AG04449 (cell line): Measurements from ENCODE around the gene CD300LD.
"Not testable (repeated sequence)": the region's sequence is repeated elsewhere in the genome, so short reads cannot be mapped to it uniquely, and the experiment has no call there.

Source experiments
- CTCF ChIA-PET: fragments of 350-600 bp; formaldehyde crosslinking; extraction: SDS; loops from one replicate; lab custom pipeline; 2021; ENCODE audit warnings: antibody characterized with exemption; lab: Yijun Ruan, JAX
- POLR2A ChIA-PET: fragments of 400-600, 350-600 bp; formaldehyde crosslinking; extraction: SDS; loops from one replicate; lab custom pipeline; 2020; ENCODE audit warnings: antibody characterized with exemption, inconsistent platforms; lab: Yijun Ruan, JAX
- DNase-seq: peaks from one replicate; pipeline ENCODE4 v3.0.0-alpha.2; 2010; ENCODE audit warnings: low read depth, low spot score
- H3K4me3 ChIP-seq: 2 replicates; pipeline ENCODE4 v1.5.1; 2011; ENCODE audit warnings: low read depth, mild to moderate bottlenecking, control low read depth, low read length
- TF ChIP-seq, protein P1 (sequence below): IDR thresholded peaks from one replicate; pipeline ENCODE4 v1.5.1; 2011; ENCODE audit warnings: mild to moderate bottlenecking, moderate library complexity, low read length, control low read depth, inconsistent platforms; ENCODE audit not compliant: insufficient read depth; ENCODE audit errors: missing control alignments

The CD300LD gene

DNA sequence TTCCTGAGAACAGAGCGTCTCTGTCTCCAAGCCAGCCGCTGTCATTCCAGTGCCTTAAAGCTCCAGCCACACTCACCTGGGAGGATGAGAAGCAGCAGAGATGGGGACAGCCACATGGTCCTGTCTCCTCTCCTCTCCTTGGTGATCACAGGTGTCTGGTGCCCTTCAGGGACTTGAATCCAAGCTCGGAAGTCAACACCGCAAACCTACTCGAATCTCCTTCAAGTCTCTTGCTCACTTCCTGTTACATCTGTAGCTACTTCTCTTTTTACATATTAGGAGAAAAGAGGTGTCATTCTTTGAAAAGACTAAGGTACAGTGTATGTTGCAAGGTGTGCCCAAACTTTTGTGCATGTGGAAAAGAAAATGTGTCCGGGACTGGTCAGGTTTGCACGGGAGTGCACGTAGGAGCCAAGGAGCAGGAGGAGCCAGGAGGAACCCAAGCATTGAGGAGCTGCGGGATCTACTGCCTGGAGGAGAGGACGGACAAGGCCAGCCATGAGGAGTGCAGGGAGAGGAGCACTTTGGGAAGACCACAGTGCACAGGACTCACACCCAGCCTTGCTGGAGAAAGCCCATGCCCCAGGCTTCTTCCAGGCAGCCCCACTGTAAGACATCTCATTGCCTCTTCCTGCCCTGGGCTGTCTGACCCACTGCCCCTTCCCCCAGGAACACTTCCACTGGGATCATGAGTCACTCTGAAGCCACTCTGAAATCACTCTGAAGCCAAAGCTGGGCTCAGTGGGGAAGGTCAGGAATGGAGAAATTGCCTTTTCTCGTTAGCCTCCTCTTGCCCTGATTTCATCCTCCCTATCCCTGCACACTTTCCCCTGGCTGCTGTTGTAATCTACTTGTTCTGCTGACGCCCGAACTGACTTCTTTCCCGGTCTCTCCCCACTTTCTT, at the start of gene CD300LD:
Gene CD300LD (minus strand): TSS at position 197 of the 904 bp plus-strand sequence. CDS start 81 bp downstream, at position 116.
- TF ChIP-seq, protein P1, sequence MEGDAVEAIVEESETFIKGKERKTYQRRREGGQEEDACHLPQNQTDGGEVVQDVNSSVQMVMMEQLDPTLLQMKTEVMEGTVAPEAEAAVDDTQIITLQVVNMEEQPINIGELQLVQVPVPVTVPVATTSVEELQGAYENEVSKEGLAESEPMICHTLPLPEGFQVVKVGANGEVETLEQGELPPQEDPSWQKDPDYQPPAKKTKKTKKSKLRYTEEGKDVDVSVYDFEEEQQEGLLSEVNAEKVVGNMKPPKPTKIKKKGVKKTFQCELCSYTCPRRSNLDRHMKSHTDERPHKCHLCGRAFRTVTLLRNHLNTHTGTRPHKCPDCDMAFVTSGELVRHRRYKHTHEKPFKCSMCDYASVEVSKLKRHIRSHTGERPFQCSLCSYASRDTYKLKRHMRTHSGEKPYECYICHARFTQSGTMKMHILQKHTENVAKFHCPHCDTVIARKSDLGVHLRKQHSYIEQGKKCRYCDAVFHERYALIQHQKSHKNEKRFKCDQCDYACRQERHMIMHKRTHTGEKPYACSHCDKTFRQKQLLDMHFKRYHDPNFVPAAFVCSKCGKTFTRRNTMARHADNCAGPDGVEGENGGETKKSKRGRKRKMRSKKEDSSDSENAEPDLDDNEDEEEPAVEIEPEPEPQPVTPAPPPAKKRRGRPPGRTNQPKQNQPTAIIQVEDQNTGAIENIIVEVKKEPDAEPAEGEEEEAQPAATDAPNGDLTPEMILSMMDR = no peak
- POLR2A ChIA-PET = no interaction called here
- no peak within 1 kb of the TSS for H3K4me3 ChIP-seq
- CTCF ChIA-PET = interaction anchor here (1.0 to 1.4 kb wide), 2 partner anchors 9 to 64 kb away, joined by 3 to 4 read pairs; no protein-coding TSS in a partner anchor
- no peak for DNase-seq

DNA sequence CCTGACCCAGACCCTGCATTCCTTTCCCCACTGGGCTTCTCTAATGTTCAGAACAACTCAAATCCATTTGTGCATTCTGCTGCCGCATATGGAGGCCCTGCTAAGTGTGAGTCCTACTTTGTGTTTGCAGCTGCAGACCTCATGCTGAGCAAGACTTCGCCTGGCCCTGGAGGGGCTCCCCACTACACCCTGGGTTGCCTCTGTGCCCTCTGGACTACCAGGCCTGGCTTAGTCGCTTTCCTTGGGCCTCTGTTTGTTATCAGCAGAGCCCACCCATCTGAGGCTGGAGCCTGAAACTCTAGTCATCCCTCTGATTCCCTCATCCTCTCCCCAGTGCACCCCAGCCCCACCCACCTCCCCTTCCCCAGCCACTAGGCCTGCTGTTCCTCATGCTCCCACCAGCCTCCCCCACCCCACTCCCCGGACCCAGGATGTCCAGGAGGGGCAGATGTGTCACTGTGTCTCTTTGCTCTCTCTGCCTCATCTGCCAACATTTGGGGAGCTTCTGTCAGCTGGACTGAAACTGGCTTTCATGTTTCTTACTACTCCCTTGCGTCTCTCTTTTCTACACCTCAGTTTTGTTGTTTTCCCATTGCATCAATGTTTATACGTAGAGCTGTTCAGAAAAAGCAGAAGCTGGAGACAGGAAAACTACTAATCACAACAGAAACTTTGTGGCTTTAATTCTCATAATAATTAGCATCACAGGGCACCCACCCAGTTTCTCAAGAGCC, 49.3 kb upstream of the CD300LD start:
- ChIA-PET CTCF (no interaction called here), POLR2A (no interaction called here)
- no peak overlapping the region for H3K4me3 ChIP-seq
- DNase-seq = no peak
- TF ChIP-seq, protein P1 = no peak

DNA sequence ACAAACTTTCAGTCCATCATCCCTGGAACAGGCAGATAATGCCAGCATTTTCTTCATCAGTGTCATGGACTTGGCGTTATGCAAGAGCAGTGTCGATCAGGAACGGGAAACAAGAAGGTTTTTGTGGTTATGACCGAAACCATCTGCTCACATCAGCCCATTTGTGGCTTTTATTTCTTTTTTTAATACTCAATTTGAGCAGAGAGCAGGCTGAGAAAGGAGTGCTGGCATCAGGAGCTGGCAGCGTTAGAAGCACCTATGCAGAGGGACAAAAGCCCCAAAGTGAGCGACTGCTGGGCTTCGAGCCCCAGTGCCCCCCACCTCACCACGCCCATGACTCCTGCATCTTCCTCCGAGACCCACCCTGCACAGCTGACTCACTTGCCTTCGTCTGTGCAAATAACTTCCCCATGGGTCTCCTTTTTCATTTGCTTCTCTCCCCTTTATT, 47.6 kb upstream of the CD300LD start:
- DNase-seq = no peak
- TF ChIP-seq, protein P1 = no peak
- POLR2A ChIA-PET = no interaction called here

DNA sequence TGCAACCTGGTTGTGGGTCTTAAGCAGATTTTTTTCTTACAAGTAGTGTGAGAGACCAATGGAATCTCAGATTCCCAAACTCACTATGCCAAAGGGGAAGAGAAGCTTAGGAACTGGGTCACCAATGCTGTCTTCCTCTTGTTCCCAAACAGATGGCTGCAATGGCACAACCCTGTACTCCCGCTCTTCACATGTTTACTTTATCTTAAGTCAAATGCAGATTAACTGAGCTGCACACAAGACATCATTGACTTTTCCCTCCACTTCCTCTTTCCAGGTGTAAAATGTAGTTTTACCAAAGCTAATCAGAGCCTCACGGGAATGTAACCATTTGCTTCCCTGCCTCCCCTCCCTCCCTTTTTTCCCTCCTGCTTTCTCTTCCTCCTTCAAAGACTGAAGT, 45.8 kb upstream of the CD300LD start:
- TF ChIP-seq, protein P1 = no peak
- ChIA-PET CTCF (no interaction called here), POLR2A (no interaction called here)
- no peak for DNase-seq
- no peak overlapping the region for H3K4me3 ChIP-seq

More for the DNA sequence above, 47.6 kb upstream of the CD300LD start:
- CTCF ChIA-PET = no interaction called here
- H3K4me3 ChIP-seq = no peak overlapping the region

DNA sequence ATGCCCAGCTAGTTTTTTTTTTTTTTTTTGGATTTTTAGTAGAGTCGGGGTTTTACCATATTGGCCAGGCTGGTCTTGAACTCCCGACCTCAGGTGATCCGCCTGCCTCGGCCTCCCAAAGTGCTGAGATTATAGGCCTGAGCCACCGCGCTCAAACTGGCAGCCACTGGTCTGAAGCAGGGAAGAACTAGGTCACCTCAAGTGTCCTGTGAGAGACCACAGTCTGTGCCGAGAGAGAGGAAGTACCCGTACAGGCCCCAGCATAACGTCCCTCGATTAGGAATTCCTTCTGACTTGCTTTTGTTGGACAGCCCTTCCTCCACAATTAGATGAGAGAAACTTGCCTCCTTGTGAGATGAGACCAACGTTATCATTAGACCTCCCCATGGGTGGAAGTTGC, 45.2 kb upstream of the CD300LD start:
- ChIA-PET CTCF (no interaction called here), POLR2A (no interaction called here)
- H3K4me3 ChIP-seq = no peak overlapping the region
- DNase-seq = no peak
- TF ChIP-seq, protein P1 = no peak

DNA sequence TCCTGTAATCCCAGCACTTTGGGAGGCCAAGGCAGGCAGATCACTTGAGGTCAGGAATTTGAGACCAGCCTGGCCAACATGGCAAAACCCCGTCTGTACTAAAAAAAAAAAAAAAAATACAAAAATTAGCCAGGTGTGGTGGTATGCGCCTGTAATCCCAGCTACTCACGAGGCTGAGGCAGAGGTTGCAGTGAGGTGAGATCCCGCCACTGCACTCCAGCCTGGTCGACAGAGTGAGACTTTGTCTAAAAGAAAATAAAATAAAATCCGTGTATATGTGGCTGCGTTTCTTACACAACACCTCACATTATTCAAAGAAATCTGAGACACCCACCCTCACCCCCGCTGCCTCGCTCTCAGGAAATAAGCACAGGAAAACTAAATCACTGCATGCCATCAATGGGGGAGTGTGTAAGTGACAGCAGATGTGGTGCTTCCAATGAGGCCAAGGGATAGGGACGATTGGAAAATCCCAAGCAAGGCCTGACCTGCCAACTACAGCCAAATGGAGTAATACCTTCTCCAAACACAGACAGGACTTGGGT, 44.5 kb upstream of the CD300LD start:
- H3K4me3 ChIP-seq, CTCF ChIA-PET, POLR2A ChIA-PET, DNase-seq: not testable (repeated sequence)
